ENCODE results near the gene SPTB. TPM values are rescaled to one million over a fixed set of nuclear protein-coding genes. Genes with fewer than 3 reads are reported as not detected.

SPTB gene
- total and polyA plus RNA-seq, 2 experiments from 2014 or later: 1.1 to 1.7 TPM

DNA sequence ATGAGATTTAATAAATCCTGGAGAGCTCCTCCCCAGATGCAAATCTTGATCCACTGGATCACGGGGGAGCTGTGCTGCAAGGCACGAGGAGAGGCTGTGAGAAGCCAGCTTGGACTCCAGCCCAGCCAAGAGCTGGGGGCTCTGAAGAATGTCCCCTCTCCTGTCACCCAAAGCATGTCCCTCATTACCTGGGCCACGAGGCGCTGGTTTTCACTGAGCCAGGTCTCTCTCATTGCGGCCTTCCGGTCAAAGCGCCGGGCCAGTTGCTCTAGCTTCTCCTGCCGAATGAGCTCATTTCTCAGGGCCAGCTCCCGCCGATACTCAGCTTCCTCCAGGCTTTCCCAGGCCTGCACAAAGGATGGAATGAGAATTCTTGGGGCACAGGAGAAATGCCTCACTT is 83.3 kb downstream of the SPTB start:
- no peak overlapping the region for H2AFZ ChIP-seq
- H3K4me3 ChIP-seq: no peak overlapping the region
- no peaks in the 10 kb centered on the region for H4K20me1 ChIP-seq (ENCODE audit: insufficient read depth, poor library complexity, severe bottlenecking)
- TF ChIP-seq, protein P1, sequence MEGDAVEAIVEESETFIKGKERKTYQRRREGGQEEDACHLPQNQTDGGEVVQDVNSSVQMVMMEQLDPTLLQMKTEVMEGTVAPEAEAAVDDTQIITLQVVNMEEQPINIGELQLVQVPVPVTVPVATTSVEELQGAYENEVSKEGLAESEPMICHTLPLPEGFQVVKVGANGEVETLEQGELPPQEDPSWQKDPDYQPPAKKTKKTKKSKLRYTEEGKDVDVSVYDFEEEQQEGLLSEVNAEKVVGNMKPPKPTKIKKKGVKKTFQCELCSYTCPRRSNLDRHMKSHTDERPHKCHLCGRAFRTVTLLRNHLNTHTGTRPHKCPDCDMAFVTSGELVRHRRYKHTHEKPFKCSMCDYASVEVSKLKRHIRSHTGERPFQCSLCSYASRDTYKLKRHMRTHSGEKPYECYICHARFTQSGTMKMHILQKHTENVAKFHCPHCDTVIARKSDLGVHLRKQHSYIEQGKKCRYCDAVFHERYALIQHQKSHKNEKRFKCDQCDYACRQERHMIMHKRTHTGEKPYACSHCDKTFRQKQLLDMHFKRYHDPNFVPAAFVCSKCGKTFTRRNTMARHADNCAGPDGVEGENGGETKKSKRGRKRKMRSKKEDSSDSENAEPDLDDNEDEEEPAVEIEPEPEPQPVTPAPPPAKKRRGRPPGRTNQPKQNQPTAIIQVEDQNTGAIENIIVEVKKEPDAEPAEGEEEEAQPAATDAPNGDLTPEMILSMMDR (IDR thresholded peaks at IDR 0.05; ENCODE audit: poor library complexity): no peak
- TF ChIP-seq EZH2 (IDR thresholded peaks at IDR 0.05; ENCODE audit: borderline replicate concordance) (no peak), EZH2phosphoT487 (IDR thresholded peaks at IDR 0.05; ENCODE audit: low read depth, severe bottlenecking, unreplicated experiment) (no peak)
- no peaks in the 10 kb centered on the region for H3K27me3 ChIP-seq
- 87% methylated on average over 11 of the region's 11 CpGs for WGBS (ENCODE audit: low lambda C conversion rate, missing lambda C conversion rate)
- H3K36me3 ChIP-seq (replicated peaks; ENCODE audit: insufficient read depth, low read depth): no peaks in the 10 kb centered on the region
- no peaks in the 10 kb centered on the region for H3K9me3 ChIP-seq (ENCODE audit: low read depth)
- DNase-seq (ENCODE audit: low spot score): no peak
- no peaks in the 10 kb centered on the region for H3K9me2 ChIP-seq (replicated peaks; ENCODE audit: insufficient read depth)
- no peaks in the 10 kb centered on the region for H3K79me2 ChIP-seq
- no peak overlapping the region for H3K4me2 ChIP-seq
- H3K4me1 ChIP-seq (ENCODE audit: insufficient read depth): no peaks in the 10 kb centered on the region
- H3K27ac ChIP-seq: no peak overlapping the region

DNA sequence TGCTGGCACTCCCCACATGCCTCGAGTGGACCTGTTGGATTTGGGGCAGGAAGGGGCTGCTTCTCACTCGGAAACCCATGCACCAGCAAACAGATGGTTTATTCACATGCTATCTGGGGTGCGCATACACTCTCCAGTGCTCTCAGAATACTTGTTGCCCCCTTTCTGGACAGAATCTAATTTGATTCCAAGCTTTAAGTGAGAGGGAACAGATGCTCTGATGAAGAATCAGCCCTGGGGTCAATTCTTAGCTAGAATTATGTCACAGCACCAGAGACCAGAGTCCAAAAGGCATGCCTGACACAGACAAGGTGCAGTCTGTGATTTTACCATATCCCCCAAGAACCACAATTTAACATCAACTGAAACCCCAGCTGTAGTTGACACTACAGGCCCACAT is 83.8 kb downstream of the SPTB start:
- 85% methylated on average over 3 of the region's 3 CpGs for WGBS (ENCODE audit: low lambda C conversion rate, missing lambda C conversion rate)
- Histone ChIP-seq H3K4me1 (ENCODE audit: insufficient read depth) (no peaks in the 10 kb centered on the region), H4K20me1 (ENCODE audit: insufficient read depth, poor library complexity, severe bottlenecking) (no peaks in the 10 kb centered on the region), H3K79me2 (no peaks in the 10 kb centered on the region), H2AFZ (no peak overlapping the region), H3K4me2 (no peak overlapping the region), H3K4me3 (no peak overlapping the region), H3K27me3 (no peaks in the 10 kb centered on the region), H3K9me3 (ENCODE audit: low read depth) (no peaks in the 10 kb centered on the region), H3K27ac (no peak overlapping the region), H3K9me2 (replicated peaks; ENCODE audit: insufficient read depth) (no peaks in the 10 kb centered on the region), H3K36me3 (replicated peaks; ENCODE audit: insufficient read depth, low read depth) (no peaks in the 10 kb centered on the region)
- TF ChIP-seq EZH2phosphoT487 (IDR thresholded peaks at IDR 0.05; ENCODE audit: low read depth, severe bottlenecking, unreplicated experiment) (no peak), EZH2 (IDR thresholded peaks at IDR 0.05; ENCODE audit: borderline replicate concordance) (no peak)
- TF ChIP-seq, protein P1 (IDR thresholded peaks at IDR 0.05; ENCODE audit: poor library complexity): no peak
- DNase-seq (ENCODE audit: low spot score): no peak

DNA sequence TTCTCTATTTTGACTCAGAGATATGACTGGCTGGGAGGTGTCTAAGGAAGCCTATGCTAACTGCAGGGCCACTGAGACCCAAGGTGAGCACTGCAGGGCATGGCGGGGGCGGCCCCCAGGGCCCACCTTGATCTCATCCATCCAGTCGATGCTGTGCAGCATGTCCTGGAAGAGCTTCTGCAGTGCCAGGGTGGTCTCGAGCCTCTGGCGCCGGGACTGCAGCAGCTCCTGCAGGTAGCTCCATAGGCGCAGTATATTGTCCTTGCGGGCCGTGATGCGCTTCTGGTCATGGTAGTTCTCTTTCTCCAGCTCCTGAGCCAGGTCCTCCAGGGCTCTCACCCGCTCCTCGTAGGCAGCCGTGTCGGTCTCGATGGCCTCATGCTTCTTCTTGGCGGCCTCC is 84.5 kb downstream of the SPTB start:
- no peaks in the 10 kb centered on the region for H3K9me3 ChIP-seq (ENCODE audit: low read depth)
- H3K27ac ChIP-seq: no peak overlapping the region
- H4K20me1 ChIP-seq (ENCODE audit: insufficient read depth, poor library complexity, severe bottlenecking): no peaks in the 10 kb centered on the region
- 94% methylated on average over 16 of the region's 16 CpGs for WGBS (ENCODE audit: low lambda C conversion rate, missing lambda C conversion rate)
- no peaks in the 10 kb centered on the region for H3K27me3 ChIP-seq
- TF ChIP-seq EZH2phosphoT487 (IDR thresholded peaks at IDR 0.05; ENCODE audit: low read depth, severe bottlenecking, unreplicated experiment) (no peak), EZH2 (IDR thresholded peaks at IDR 0.05; ENCODE audit: borderline replicate concordance) (no peak)
- TF ChIP-seq, protein P1 (IDR thresholded peaks at IDR 0.05; ENCODE audit: poor library complexity): no peak
- H3K4me1 ChIP-seq (ENCODE audit: insufficient read depth): no peaks in the 10 kb centered on the region
- no peak overlapping the region for H3K4me3 ChIP-seq
- H3K79me2 ChIP-seq: no peaks in the 10 kb centered on the region
- no peak overlapping the region for H2AFZ ChIP-seq
- no peaks in the 10 kb centered on the region for H3K36me3 ChIP-seq (replicated peaks; ENCODE audit: insufficient read depth, low read depth)
- no peaks in the 10 kb centered on the region for H3K9me2 ChIP-seq (replicated peaks; ENCODE audit: insufficient read depth)
- DNase-seq (ENCODE audit: low spot score): no peak
- H3K4me2 ChIP-seq: no peak overlapping the region

Measured in hepatocyte (in vitro differentiated cells).